WTC11 (cell line): ENCODE results near the gene DAZAP2. TPM values are rescaled to one million over a fixed set of nuclear protein-coding genes. Genes with fewer than 3 reads are reported as not detected.

Source experiments
- ATAC-seq: fragments of 200-7000 bp; cut with Tn5 transposase; 2 replicates; pipeline ENCODE4 v1.10.0; 2021; ENCODE audit warnings: mild to moderate bottlenecking, moderate library complexity
- CTCF ChIA-PET: fragments of 300-600 bp; sonication (Branson Sonifier 250); formaldehyde crosslinking; loops from one replicate; lab custom pipeline; 2021; ENCODE audit warnings: antibody characterized with exemption; lab: Charles Lee
- POLR2A ChIA-PET: fragments of 350-600 bp; sonication (Branson Sonifier 250); formaldehyde crosslinking; loops from one replicate; lab custom pipeline; 2021; ENCODE audit warnings: antibody characterized with exemption; lab: Charles Lee
- DNase-seq: peaks from one replicate; pipeline ENCODE4 v3.0.0; 2021; ENCODE audit warnings: low spot score
- H3K27ac Mint-ChIP-seq: 2 replicates; pipeline ENCODE4 v1.8.0; 2021; ENCODE audit warnings: mixed read lengths
- H3K27me3 Mint-ChIP-seq: 2 replicates; pipeline ENCODE4 v1.8.0; 2021; ENCODE audit warnings: low read depth, mild to moderate bottlenecking, moderate library complexity, mixed read lengths
- H3K36me3 Mint-ChIP-seq: 2 replicates; pipeline ENCODE4 v1.8.0; 2021; ENCODE audit warnings: mixed read lengths
- H3K4me1 Mint-ChIP-seq: 2 replicates; pipeline ENCODE4 v1.8.0; 2022; ENCODE audit warnings: mixed read lengths
- H3K4me3 Mint-ChIP-seq: 2 replicates; pipeline ENCODE4 v1.8.0; 2021; ENCODE audit warnings: mild to moderate bottlenecking, moderate library complexity, mixed read lengths
- H3K9me3 Mint-ChIP-seq: 2 replicates; pipeline ENCODE4 v1.8.0; 2021; ENCODE audit warnings: mixed read lengths
- ATF1 ChIP-seq: sonication (generic); formaldehyde crosslinking; IDR thresholded peaks from 2 replicates; pipeline ENCODE4 v1.8.1; 2023; ENCODE audit warnings: mild to moderate bottlenecking, moderate library complexity, missing genetic modification reagents
- ETV6 ChIP-seq: sonication (generic); formaldehyde crosslinking; IDR thresholded peaks from 2 replicates; pipeline ENCODE4 v1.8.1; 2022; ENCODE audit warnings: mild to moderate bottlenecking, missing genetic modification reagents
- FOXK1 ChIP-seq: sonication (generic); formaldehyde crosslinking; IDR thresholded peaks from 2 replicates; pipeline ENCODE4 v1.8.0; 2022; ENCODE audit warnings: mild to moderate bottlenecking, moderate library complexity, missing genetic modification reagents
- FOXP1 ChIP-seq: sonication (generic); formaldehyde crosslinking; IDR thresholded peaks from 2 replicates; pipeline ENCODE4 v1.8.0; 2022; ENCODE audit warnings: missing genetic modification reagents, mild to moderate bottlenecking, moderate library complexity, borderline replicate concordance
- GABPB1 ChIP-seq: sonication (generic); formaldehyde crosslinking; IDR thresholded peaks from 2 replicates; pipeline ENCODE4 v1.8.1; 2023; ENCODE audit warnings: mild to moderate bottlenecking, missing genetic modification reagents
- KAT7 ChIP-seq: sonication (generic); formaldehyde crosslinking; IDR thresholded peaks from 2 replicates; pipeline ENCODE4 v1.8.1; 2023; ENCODE audit warnings: missing genetic modification reagents, mild to moderate bottlenecking, borderline replicate concordance
- MYBL2 ChIP-seq: sonication (generic); formaldehyde crosslinking; IDR thresholded peaks from 2 replicates; pipeline ENCODE4 v1.8.1; 2023; ENCODE audit warnings: mild to moderate bottlenecking, moderate library complexity, missing genetic modification reagents
- NR1H2 ChIP-seq: sonication (generic); formaldehyde crosslinking; IDR thresholded peaks from 2 replicates; pipeline ENCODE4 v1.9.0; 2021; ENCODE audit warnings: mild to moderate bottlenecking, moderate library complexity, missing genetic modification reagents
- SMAD3 ChIP-seq: sonication (generic); formaldehyde crosslinking; IDR thresholded peaks from 2 replicates; pipeline ENCODE4 v1.8.0; 2022; ENCODE audit warnings: missing genetic modification reagents, mild to moderate bottlenecking, borderline replicate concordance
- ZNF263 ChIP-seq: sonication (generic); formaldehyde crosslinking; IDR thresholded peaks from 2 replicates; pipeline ENCODE4 v1.8.1; 2022; ENCODE audit warnings: low read depth, mild to moderate bottlenecking, moderate library complexity, missing genetic modification reagents
- ZNF317 ChIP-seq: sonication (generic); formaldehyde crosslinking; IDR thresholded peaks from 2 replicates; pipeline ENCODE4 v1.8.1; 2023; ENCODE audit warnings: low read depth, mild to moderate bottlenecking, moderate library complexity, missing genetic modification reagents, borderline replicate concordance
- ZNF416 ChIP-seq: fragments of 250-450 bp; sonication (Bioruptor Pico); IDR thresholded peaks from 2 replicates; pipeline ENCODE4 v1.9.0; 2021; ENCODE audit warnings: mild to moderate bottlenecking, inconsistent platforms
- total RNA-seq: library from RNA; stranded (reverse); gene quantifications from 3 replicates; pipeline ENCODE4 v1.2.3, GENCODE V29; 2021
- TF ChIP-seq, protein P1 (sequence below): fragments of 250-450 bp; sonication (Bioruptor Pico); IDR thresholded peaks from 2 replicates; pipeline ENCODE4 v2.1.2; 2022; ENCODE audit warnings: mild to moderate bottlenecking, moderate library complexity
- TF ChIP-seq, protein P2 (sequence below): sonication (generic); formaldehyde crosslinking; IDR thresholded peaks from 2 replicates; pipeline ENCODE4 v1.8.1; 2022; ENCODE audit warnings: mild to moderate bottlenecking, missing genetic modification reagents, moderate library complexity, borderline replicate concordance
- TF ChIP-seq, protein P3 (sequence below): fragments of 250-450 bp; sonication (Bioruptor Pico); IDR thresholded peaks from 2 replicates; pipeline ENCODE4 v1.9.0; 2021; ENCODE audit warnings: mild to moderate bottlenecking
- TF ChIP-seq, protein P4 (sequence below): sonication (generic); formaldehyde crosslinking; IDR thresholded peaks from 2 replicates; pipeline ENCODE4 v1.8.1; 2023; ENCODE audit warnings: mild to moderate bottlenecking, missing genetic modification reagents, borderline replicate concordance
- TF ChIP-seq, protein P5 (sequence below): sonication (generic); formaldehyde crosslinking; IDR thresholded peaks from 2 replicates; pipeline ENCODE4 v1.8.1; 2022; ENCODE audit warnings: low read depth, missing genetic modification reagents, borderline replicate concordance
- TF ChIP-seq, protein P6 (sequence below): fragments of 250-450 bp; sonication (Bioruptor Pico); IDR thresholded peaks from 2 replicates; pipeline ENCODE4 v1.9.0; 2021; ENCODE audit warnings: moderate library complexity, mild to moderate bottlenecking, inconsistent platforms, borderline replicate concordance
- TF ChIP-seq, protein P7 (sequence below): fragments of 200-600 bp; IDR thresholded peaks from 2 replicates; pipeline ENCODE4 v1.8.0; 2022; ENCODE audit warnings: antibody characterized with exemption
- TF ChIP-seq, protein P8 (sequence below): sonication (generic); formaldehyde crosslinking; IDR thresholded peaks from 2 replicates; pipeline ENCODE4 v1.8.0; 2022; ENCODE audit warnings: mild to moderate bottlenecking, missing genetic modification reagents

Gene DAZAP2
- total RNA-seq, 1 experiment from 2014 or later: 35.8 TPM

DNA sequence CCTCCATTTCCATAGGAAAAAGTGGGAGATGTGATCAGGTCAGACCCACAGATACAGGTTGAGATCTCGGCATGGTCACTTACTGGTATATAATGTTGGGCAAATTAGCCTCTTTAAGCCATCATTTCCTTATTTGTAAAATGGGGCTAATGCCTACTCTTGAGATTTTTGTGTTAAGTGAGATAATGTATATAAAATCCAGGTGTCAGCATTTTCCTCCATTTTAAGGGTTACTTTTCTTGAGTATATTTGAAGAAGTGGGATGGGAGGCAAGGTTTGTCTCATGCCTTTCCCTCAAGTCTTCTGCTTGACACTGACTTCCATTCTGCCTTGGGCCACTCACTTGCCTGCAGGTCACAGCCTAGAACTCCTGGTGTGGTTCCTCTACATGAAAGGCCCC is 10.7 kb upstream of the DAZAP2 start:
- ChIA-PET POLR2A (no interaction called here), CTCF (no interaction called here)

DNA sequence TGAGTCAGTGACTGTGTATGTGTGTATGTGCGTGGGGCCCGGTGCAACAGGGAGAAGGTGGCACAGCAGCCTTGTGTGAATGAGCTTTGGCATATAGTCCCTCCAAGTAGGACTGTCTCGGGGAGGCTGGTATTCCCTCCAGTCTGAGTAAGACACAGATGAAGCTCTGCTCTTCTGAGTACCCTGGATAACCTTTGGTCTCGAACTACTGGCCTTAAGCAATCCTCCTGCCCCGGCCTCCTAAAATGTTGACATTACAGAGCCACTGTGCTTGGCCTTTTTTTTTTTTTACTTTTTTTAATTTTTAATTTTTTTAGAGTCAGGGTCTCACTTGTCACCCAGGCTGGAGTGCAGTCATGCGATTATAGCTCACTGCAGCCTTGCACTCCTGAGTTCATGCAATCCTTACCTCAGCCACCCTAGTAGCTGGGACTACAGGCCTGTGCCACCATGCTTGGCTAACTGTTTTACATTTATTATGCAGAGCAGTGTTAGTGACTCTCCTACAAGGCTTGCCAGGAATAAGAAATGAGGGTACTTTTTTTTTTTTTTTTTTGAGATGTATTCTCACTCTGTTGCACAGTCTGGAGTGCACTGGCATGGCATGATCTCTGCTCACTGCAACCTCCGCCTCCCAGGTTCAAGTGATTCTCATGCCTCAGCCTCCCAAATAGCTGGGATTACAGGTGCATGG is 9.4 kb upstream of the DAZAP2 start:
- no peaks in the 10 kb centered on the region for H3K27me3 Mint-ChIP-seq
- no peaks in the 10 kb centered on the region for H3K36me3 Mint-ChIP-seq
- no peak overlapping the region for H3K27ac Mint-ChIP-seq
- no peak overlapping the region for H3K4me3 Mint-ChIP-seq
- no peak for DNase-seq
- peaks cover 6% of the 10 kb centered on the region; the same call in 1 of the 2 replicates for H3K4me1 Mint-ChIP-seq
- CTCF ChIA-PET: interaction anchor here (2.8 kb wide), 1 partner anchor 11 kb away, joined by 14 read pairs; the partner anchor contains the start of gene POU6F1
- no peak for ATAC-seq
- POLR2A ChIA-PET: interaction anchor here (0.9 kb wide), 1 partner anchor 9 kb away, joined by 4 read pairs; the partner anchor contains the start of gene DAZAP2
- 0 out of 2 replicates have a peak, but pooled peaks cover 3% of the 10 kb centered on the region for H3K9me3 Mint-ChIP-seq
- TF ChIP-seq, protein P1, sequence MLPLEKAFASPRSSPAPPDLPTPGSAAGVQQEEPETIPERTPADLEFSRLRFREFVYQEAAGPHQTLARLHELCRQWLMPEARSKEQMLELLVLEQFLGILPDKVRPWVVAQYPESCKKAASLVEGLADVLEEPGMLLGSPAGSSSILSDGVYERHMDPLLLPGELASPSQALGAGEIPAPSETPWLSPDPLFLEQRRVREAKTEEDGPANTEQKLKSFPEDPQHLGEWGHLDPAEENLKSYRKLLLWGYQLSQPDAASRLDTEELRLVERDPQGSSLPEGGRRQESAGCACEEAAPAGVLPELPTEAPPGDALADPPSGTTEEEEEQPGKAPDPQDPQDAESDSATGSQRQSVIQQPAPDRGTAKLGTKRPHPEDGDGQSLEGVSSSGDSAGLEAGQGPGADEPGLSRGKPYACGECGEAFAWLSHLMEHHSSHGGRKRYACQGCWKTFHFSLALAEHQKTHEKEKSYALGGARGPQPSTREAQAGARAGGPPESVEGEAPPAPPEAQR: no peak
- TF ChIP-seq, protein P2, sequence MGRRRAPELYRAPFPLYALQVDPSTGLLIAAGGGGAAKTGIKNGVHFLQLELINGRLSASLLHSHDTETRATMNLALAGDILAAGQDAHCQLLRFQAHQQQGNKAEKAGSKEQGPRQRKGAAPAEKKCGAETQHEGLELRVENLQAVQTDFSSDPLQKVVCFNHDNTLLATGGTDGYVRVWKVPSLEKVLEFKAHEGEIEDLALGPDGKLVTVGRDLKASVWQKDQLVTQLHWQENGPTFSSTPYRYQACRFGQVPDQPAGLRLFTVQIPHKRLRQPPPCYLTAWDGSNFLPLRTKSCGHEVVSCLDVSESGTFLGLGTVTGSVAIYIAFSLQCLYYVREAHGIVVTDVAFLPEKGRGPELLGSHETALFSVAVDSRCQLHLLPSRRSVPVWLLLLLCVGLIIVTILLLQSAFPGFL (CRISPR knock-in tag): no peak
- TF ChIP-seq, protein P3, sequence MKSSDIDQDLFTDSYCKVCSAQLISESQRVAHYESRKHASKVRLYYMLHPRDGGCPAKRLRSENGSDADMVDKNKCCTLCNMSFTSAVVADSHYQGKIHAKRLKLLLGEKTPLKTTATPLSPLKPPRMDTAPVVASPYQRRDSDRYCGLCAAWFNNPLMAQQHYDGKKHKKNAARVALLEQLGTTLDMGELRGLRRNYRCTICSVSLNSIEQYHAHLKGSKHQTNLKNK: no peak
- TF ChIP-seq GABPB1: no peak

More for the DNA sequence above, 10.7 kb upstream of the DAZAP2 start:
- ATAC-seq (no peak), DNase-seq (no peak)
- H3K27ac Mint-ChIP-seq: no peak overlapping the region
- no peaks in the 10 kb centered on the region for H3K36me3 Mint-ChIP-seq
- H3K27me3 Mint-ChIP-seq: no peaks in the 10 kb centered on the region
- no peak overlapping the region for H3K4me3 Mint-ChIP-seq
- TF ChIP-seq, protein P4, sequence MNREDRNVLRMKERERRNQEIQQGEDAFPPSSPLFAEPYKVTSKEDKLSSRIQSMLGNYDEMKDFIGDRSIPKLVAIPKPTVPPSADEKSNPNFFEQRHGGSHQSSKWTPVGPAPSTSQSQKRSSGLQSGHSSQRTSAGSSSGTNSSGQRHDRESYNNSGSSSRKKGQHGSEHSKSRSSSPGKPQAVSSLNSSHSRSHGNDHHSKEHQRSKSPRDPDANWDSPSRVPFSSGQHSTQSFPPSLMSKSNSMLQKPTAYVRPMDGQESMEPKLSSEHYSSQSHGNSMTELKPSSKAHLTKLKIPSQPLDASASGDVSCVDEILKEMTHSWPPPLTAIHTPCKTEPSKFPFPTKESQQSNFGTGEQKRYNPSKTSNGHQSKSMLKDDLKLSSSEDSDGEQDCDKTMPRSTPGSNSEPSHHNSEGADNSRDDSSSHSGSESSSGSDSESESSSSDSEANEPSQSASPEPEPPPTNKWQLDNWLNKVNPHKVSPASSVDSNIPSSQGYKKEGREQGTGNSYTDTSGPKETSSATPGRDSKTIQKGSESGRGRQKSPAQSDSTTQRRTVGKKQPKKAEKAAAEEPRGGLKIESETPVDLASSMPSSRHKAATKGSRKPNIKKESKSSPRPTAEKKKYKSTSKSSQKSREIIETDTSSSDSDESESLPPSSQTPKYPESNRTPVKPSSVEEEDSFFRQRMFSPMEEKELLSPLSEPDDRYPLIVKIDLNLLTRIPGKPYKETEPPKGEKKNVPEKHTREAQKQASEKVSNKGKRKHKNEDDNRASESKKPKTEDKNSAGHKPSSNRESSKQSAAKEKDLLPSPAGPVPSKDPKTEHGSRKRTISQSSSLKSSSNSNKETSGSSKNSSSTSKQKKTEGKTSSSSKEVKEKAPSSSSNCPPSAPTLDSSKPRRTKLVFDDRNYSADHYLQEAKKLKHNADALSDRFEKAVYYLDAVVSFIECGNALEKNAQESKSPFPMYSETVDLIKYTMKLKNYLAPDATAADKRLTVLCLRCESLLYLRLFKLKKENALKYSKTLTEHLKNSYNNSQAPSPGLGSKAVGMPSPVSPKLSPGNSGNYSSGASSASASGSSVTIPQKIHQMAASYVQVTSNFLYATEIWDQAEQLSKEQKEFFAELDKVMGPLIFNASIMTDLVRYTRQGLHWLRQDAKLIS: no peak
- TF ChIP-seq FOXP1 (CRISPR knock-in tag) (no peak), GABPB1 (no peak), ZNF263 (CRISPR knock-in tag) (no peak), SMAD3 (CRISPR knock-in tag) (no peak), MYBL2 (CRISPR knock-in tag) (no peak), NR1H2 (CRISPR knock-in tag) (no peak), ETV6 (no peak), KAT7 (no peak), ZNF317 (CRISPR knock-in tag) (no peak), ZNF416 (CRISPR knock-in tag) (no peak), FOXK1 (CRISPR knock-in tag) (no peak), ATF1 (no peak)
- TF ChIP-seq, protein P5, sequence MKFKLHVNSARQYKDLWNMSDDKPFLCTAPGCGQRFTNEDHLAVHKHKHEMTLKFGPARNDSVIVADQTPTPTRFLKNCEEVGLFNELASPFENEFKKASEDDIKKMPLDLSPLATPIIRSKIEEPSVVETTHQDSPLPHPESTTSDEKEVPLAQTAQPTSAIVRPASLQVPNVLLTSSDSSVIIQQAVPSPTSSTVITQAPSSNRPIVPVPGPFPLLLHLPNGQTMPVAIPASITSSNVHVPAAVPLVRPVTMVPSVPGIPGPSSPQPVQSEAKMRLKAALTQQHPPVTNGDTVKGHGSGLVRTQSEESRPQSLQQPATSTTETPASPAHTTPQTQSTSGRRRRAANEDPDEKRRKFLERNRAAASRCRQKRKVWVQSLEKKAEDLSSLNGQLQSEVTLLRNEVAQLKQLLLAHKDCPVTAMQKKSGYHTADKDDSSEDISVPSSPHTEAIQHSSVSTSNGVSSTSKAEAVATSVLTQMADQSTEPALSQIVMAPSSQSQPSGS (CRISPR knock-in tag): no peak
- TF ChIP-seq, protein P6, sequence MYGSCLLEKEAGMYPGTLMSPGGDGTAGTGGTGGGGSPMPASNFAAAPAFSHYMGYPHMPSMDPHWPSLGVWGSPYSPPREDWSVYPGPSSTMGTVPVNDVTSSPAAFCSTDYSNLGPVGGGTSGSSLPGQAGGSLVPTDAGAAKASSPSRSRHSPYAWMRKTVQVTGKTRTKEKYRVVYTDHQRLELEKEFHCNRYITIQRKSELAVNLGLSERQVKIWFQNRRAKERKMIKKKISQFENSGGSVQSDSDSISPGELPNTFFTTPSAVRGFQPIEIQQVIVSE (CRISPR knock-in tag): no peak
- TF ChIP-seq, protein P7, sequence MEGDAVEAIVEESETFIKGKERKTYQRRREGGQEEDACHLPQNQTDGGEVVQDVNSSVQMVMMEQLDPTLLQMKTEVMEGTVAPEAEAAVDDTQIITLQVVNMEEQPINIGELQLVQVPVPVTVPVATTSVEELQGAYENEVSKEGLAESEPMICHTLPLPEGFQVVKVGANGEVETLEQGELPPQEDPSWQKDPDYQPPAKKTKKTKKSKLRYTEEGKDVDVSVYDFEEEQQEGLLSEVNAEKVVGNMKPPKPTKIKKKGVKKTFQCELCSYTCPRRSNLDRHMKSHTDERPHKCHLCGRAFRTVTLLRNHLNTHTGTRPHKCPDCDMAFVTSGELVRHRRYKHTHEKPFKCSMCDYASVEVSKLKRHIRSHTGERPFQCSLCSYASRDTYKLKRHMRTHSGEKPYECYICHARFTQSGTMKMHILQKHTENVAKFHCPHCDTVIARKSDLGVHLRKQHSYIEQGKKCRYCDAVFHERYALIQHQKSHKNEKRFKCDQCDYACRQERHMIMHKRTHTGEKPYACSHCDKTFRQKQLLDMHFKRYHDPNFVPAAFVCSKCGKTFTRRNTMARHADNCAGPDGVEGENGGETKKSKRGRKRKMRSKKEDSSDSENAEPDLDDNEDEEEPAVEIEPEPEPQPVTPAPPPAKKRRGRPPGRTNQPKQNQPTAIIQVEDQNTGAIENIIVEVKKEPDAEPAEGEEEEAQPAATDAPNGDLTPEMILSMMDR: no peak
- TF ChIP-seq, protein P8, sequence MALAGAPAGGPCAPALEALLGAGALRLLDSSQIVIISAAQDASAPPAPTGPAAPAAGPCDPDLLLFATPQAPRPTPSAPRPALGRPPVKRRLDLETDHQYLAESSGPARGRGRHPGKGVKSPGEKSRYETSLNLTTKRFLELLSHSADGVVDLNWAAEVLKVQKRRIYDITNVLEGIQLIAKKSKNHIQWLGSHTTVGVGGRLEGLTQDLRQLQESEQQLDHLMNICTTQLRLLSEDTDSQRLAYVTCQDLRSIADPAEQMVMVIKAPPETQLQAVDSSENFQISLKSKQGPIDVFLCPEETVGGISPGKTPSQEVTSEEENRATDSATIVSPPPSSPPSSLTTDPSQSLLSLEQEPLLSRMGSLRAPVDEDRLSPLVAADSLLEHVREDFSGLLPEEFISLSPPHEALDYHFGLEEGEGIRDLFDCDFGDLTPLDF (CRISPR knock-in tag): no peak
- peaks cover 6% of the 10 kb centered on the region; the same call in 1 of the 2 replicates for H3K4me1 Mint-ChIP-seq
- 0 out of 2 replicates have a peak, but pooled peaks cover 3% of the 10 kb centered on the region for H3K9me3 Mint-ChIP-seq
